Measurements from ENCODE around the gene EPHB6. TPM values are rescaled to one million over a fixed set of nuclear protein-coding genes. Genes with fewer than 3 reads are reported as not detected.

The EPHB6 gene
- total and polyA plus RNA-seq, 10 of the 15 experiments (the other 5 are each of a cell fraction or from before 2014, with no cell fraction given), result 0.06 to 1.3 (median 0.37) TPM; not detected in 2

GRCh38 chr7:142859829-142860228, 5.0 kb downstream of the EPHB6 start (continued):
- TF ChIP-seq ZBTB40 (IDR thresholded peaks at IDR 0.05; ENCODE audit: borderline replicate concordance) (no peak), E2F4 (IDR thresholded peaks at IDR 0.05; ENCODE audit: low read depth, low read length) (no peak), NBN (IDR thresholded peaks at IDR 0.05) (no peak), SUPT20H (IDR thresholded peaks at IDR 0.05; ENCODE audit: borderline replicate concordance, control insufficient read depth, low read depth, low read length) (no peak), PAX5 (IDR thresholded peaks at IDR 0.05; ENCODE audit: borderline replicate concordance, low read depth, low read length) (no peak), MTA3 (IDR thresholded peaks at IDR 0.05; ENCODE audit: borderline replicate concordance, low read length) (no peak), STAT1 (conservative IDR thresholded peaks at IDR 0.05) (no peak), MEF2B (IDR thresholded peaks at IDR 0.05; ENCODE audit: partially characterized antibody, poor library complexity, severe bottlenecking) (no peak), SMAD5 (IDR thresholded peaks at IDR 0.05; ENCODE audit: low read depth) (no peak)
